ENCODE data around the gene VSIG2. TPM values are rescaled to one million over a fixed set of nuclear protein-coding genes. Genes with fewer than 3 reads are reported as not detected.
A peak's percentile ranks its signal among the peaks of the same experiment; 100 is the strongest.

VSIG2 gene
- total and polyA plus RNA-seq, 10 of the 15 experiments (the other 5 are each of a cell fraction or from before 2014, with no cell fraction given), result 0.13 to 0.31 (median 0.15) TPM; not detected in 5

DNA sequence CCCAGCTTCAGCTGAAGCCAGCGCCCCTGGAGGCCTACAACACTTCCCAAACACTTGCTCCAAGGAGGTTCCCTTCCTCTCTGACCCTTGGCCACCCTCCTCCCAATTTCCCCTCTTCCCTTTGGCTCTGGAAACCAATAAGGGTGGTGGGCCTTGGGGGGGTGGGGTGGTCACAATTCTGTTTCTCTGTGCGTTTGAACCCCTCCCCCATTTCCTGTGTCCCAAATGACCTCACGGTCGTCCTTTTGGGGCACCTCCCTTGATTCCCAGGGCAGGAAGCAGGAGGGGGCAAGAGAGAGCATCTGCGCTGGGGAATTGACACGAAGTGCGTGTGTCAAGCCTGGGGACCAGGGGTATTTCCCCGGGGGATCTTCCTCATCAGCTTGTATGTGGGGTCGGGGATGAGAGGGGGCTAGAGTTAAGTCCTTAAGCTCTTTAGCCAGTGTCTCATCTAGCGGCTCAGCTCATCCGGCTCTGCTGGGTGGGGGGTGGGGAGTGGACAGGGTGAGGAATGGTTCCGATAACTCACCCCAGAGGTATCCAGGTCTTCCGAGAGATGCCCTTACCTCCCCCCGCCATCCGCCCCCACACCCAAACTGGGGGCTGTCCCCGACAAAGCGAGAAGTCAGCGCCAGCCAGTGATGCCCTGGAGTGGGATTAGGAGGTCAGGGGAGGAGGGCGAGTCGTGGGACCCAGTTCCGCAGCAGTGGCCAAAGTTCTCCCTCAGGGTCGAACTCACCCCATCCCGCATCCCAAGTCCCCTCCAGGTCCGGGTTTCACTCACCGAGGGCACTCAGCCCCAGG is 9.4 kb upstream of the VSIG2 start:
- Histone ChIP-seq H3K9me3 (replicated peaks; ENCODE audit: control insufficient read depth, insufficient read depth, low read length) (no peaks in the 10 kb centered on the region), H3K4me1 (ENCODE audit: control insufficient read depth, insufficient read depth, low read length) (peaks cover 18% of the 10 kb centered on the region), H3K36me3 (ENCODE audit: control insufficient read depth in 2 of 2, insufficient read depth in 2 of 2, low read length in 1 of 2) (no peaks in the 10 kb centered on the region; a peak in 1 of 4 replicates), H3K4me2 (ENCODE audit: control insufficient read depth, insufficient read depth) (peak overlapping the region; percentile 98), H3K79me2 (ENCODE audit: control insufficient read depth, insufficient read depth, low read length) (peaks cover 46% of the 10 kb centered on the region), H3K9ac (ENCODE audit: control insufficient read depth, insufficient read depth, low read length) (peak overlapping the region; percentile 87), H3K27ac (ENCODE audit: control insufficient read depth, insufficient read depth) (peak overlapping the region; percentile 82), H4K20me1 (ENCODE audit: control insufficient read depth, insufficient read depth) (no peaks in the 10 kb centered on the region), H3K27me3 (replicated peaks in 1 of 2; ENCODE audit: control insufficient read depth in 2 of 2, insufficient read depth in 2 of 2, low read length in 1 of 2) (no peaks in the 10 kb centered on the region), H3K4me3 (peak overlapping the region; percentile 83), H2AFZ (ENCODE audit: control insufficient read depth, low read depth, low read length) (peak overlapping the region; percentile 59)
- RAD21 ChIA-PET (ENCODE audit: unreplicated experiment), result interaction anchor here (0.8 to 5.8 kb wide), 9 partner anchors 9 to 91 kb away, joined by 3 to 67 read pairs (median 5); partner anchors contain the start of genes SIAE and SPA17
- FAIRE-seq (no peak), DNase-seq (ENCODE audit: low read depth, low spot score) (no peak), ATAC-seq (peak; percentile 1; the same call in 2 of the 3 replicates)
- TSS peak; percentile 59 for BruUV-seq (replicated peaks)
- in situ Hi-C loops (cut with MboI), result loop anchor here (5.0 kb wide), 1 partner anchor 89 kb away; the partner anchor contains the start of genes SIAE and SPA17
- 11% methylated on average over 25 of the region's 25 CpGs for WGBS (ENCODE audit: insufficient coverage, insufficient replicate concordance, low lambda C conversion rate, missing lambda C conversion rate)
- CTCF ChIA-PET, result interaction anchor here (0.6 to 16.3 kb wide), 18 partner anchors 12 to 372 kb away, joined by 3 to 272 read pairs (median 4); partner anchors contain the start of genes MSANTD2, NRGN, SIAE and SPA17
- POLR2A ChIA-PET, result interaction anchor here (0.5 to 2.3 kb wide), 10 partner anchors 8 to 138 kb away, joined by 3 to 12 read pairs (median 4); partner anchors contain the start of gene SPA17
- SMC1A ChIA-PET (ENCODE audit: uncharacterized antibody, unreplicated experiment), result interaction anchor here (0.9 to 8.8 kb wide), 8 partner anchors 10 to 192 kb away, joined by 3 to 93 read pairs (median 8); partner anchors contain the start of genes CCDC15, SIAE, SPA17 and TBRG1
- intact Hi-C loops (cut with micrococcal nuclease; ENCODE audit: unreplicated experiment), result loop anchor here (1.0 to 2.0 kb wide), 2 partner anchors 37 to 88 kb away; partner anchors contain the start of genes SIAE and SPA17
- TF ChIP-seq, protein P1, sequence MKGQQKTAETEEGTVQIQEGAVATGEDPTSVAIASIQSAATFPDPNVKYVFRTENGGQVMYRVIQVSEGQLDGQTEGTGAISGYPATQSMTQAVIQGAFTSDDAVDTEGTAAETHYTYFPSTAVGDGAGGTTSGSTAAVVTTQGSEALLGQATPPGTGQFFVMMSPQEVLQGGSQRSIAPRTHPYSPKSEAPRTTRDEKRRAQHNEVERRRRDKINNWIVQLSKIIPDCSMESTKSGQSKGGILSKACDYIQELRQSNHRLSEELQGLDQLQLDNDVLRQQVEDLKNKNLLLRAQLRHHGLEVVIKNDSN (IDR thresholded peaks at IDR 0.05; ENCODE audit: borderline replicate concordance, extremely low read length, insufficient read depth, low read depth, low read length), result no peak
- TF ChIP-seq FOS (IDR thresholded peaks at IDR 0.05; ENCODE audit: borderline replicate concordance, extremely low read depth, insufficient read length), result no peak
- TF ChIP-seq SIN3A (IDR thresholded peaks at IDR 0.05; ENCODE audit: low read depth, low read length), result 0 out of 2 replicates have a peak, but pooled peaks have one; percentile 22
- TF ChIP-seq IKZF1 (conservative IDR thresholded peaks at IDR 0.05), result no peak
- TF ChIP-seq IRF4 (IDR thresholded peaks at IDR 0.05; ENCODE audit: low read depth, low read length), result no peak
- TF ChIP-seq NBN (IDR thresholded peaks at IDR 0.05), result peak; percentile 23; the same call in 1 of the 2 replicates
- TF ChIP-seq FOXM1 (IDR thresholded peaks at IDR 0.05; ENCODE audit: low read depth, low read length), result no peak
- no peak; the same call in 1 of the 2 replicates for TF ChIP-seq NR2F1 (conservative IDR thresholded peaks at IDR 0.05)
- no peak for TF ChIP-seq SMC3 (IDR thresholded peaks at IDR 0.05; ENCODE audit: borderline replicate concordance, low read length)
- TF ChIP-seq NR2C2 (IDR thresholded peaks at IDR 0.05; ENCODE audit: borderline replicate concordance, control insufficient read depth, insufficient read length, low read depth), result no peak
- no peak for TF ChIP-seq RB1 (IDR thresholded peaks at IDR 0.05; ENCODE audit: borderline replicate concordance)
- no peak for TF ChIP-seq SKIL (IDR thresholded peaks at IDR 0.05; ENCODE audit: low read depth, poor library complexity, severe bottlenecking)
- no peak for TF ChIP-seq KLF5 (IDR thresholded peaks at IDR 0.05; ENCODE audit: partially characterized antibody)
- no peak for TF ChIP-seq BHLHE40 (IDR thresholded peaks at IDR 0.05; ENCODE audit: borderline replicate concordance in 1 of 2, low read depth in 2 of 2, low read length in 1 of 2)
- no peak for TF ChIP-seq TAF1 (IDR thresholded peaks at IDR 0.05; ENCODE audit: borderline replicate concordance, low read depth, low read length)
- no peak for TF ChIP-seq ATF3 (IDR thresholded peaks at IDR 0.05; ENCODE audit: borderline replicate concordance, extremely low read depth, low read depth, low read length)
- TF ChIP-seq SUPT20H (IDR thresholded peaks at IDR 0.05; ENCODE audit: borderline replicate concordance, control insufficient read depth, low read depth, low read length), result no peak
